ENCODE data around the gene CBLC.

DNA sequence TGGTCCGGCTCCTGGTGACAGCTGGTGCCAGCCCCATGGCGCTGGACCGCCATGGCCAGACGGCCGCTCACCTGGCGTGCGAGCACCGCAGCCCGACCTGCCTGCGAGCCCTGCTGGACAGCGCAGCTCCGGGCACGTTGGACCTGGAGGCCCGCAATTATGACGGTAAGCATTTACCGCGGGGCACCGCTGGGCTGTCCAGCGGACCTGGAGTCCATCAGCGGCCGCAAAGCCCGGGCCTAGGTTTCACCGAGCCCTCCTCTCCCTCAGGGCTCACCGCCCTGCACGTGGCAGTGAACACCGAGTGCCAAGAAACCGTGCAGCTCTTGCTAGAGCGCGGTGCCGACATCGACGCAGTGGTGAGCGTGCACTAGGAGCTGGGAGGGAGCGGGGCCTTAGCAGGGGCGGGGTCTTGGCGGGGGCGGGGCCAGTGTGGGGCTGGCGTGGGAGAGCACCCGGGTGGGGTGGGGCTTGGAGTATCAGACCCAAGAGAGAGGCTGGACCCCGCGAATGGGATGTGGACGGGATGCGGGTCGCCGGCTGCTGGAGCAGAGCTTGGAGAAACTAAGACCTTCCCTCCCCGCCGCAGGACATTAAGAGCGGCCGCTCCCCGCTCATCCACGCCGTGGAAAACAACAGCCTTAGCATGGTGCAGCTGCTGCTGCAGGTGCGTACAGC is 20.5 kb upstream of the CBLC start:
- TF ChIP-seq, protein P1, sequence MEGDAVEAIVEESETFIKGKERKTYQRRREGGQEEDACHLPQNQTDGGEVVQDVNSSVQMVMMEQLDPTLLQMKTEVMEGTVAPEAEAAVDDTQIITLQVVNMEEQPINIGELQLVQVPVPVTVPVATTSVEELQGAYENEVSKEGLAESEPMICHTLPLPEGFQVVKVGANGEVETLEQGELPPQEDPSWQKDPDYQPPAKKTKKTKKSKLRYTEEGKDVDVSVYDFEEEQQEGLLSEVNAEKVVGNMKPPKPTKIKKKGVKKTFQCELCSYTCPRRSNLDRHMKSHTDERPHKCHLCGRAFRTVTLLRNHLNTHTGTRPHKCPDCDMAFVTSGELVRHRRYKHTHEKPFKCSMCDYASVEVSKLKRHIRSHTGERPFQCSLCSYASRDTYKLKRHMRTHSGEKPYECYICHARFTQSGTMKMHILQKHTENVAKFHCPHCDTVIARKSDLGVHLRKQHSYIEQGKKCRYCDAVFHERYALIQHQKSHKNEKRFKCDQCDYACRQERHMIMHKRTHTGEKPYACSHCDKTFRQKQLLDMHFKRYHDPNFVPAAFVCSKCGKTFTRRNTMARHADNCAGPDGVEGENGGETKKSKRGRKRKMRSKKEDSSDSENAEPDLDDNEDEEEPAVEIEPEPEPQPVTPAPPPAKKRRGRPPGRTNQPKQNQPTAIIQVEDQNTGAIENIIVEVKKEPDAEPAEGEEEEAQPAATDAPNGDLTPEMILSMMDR (IDR thresholded peaks at IDR 0.05; ENCODE audit: low read depth, low read length), result no peak
- no peak for TF ChIP-seq EZH2phosphoT487 (IDR thresholded peaks at IDR 0.05; ENCODE audit: low read depth)

All from OCI-LY3 (cell line).